Measurements from ENCODE around the gene CORO2A.
A peak's percentile ranks its signal among the peaks of the same experiment; 100 is the strongest.

Gene CORO2A

GRCh38 chr9:98192503-98193335 lies at the start of gene CORO2A:
TSS of gene CORO2A (minus strand) at chr9:98192637. CDS start at chr9:98157660, 34,977 bp downstream.
- peak; percentile 70 for DNase-seq

GRCh38 chr9:98241357-98242300 lies 49.2 kb upstream of the CORO2A start:
- no peak for DNase-seq

GRCh38 chr9:98240475-98240874 lies 48.0 kb upstream of the CORO2A start:
- DNase-seq: no peak

- DNase-seq: no peak
These were observed 44.6 kb upstream of the CORO2A start for GRCh38 chr9:98236901-98237487.

- DNase-seq: no peak
These were observed 42.7 kb upstream of the CORO2A start for GRCh38 chr9:98235126-98235525.

- no peak for DNase-seq
These were observed 41.9 kb upstream of the CORO2A start for GRCh38 chr9:98234245-98234825.

- no peak for DNase-seq
These were observed 40.5 kb upstream of the CORO2A start for GRCh38 chr9:98232926-98233325.

- no peak for DNase-seq
These were observed 39.5 kb upstream of the CORO2A start for GRCh38 chr9:98231770-98232478.

- no peak for DNase-seq
These were observed 38.4 kb upstream of the CORO2A start for GRCh38 chr9:98230789-98231188.

- DNase-seq: no peak
These were observed 37.9 kb upstream of the CORO2A start for GRCh38 chr9:98230304-98230703.

GRCh38 chr9:98229620-98230019 lies 37.2 kb upstream of the CORO2A start:
- DNase-seq: no peak

- DNase-seq: no peak
These were observed 36.6 kb upstream of the CORO2A start for GRCh38 chr9:98229090-98229395.

- DNase-seq: no peak
These were observed 36.1 kb upstream of the CORO2A start for GRCh38 chr9:98228392-98229089.

- DNase-seq: no peak
These were observed 35.4 kb upstream of the CORO2A start for GRCh38 chr9:98227883-98228282.

- no peak for DNase-seq
These were observed 34.5 kb upstream of the CORO2A start for GRCh38 chr9:98226957-98227356.

GRCh38 chr9:98226516-98226915 lies 34.1 kb upstream of the CORO2A start:
- no peak for DNase-seq

GRCh38 chr9:98225015-98225442 lies 32.6 kb upstream of the CORO2A start:
- no peak for DNase-seq

GRCh38 chr9:98222885-98223691 lies 30.7 kb upstream of the CORO2A start:
- no peak for DNase-seq

GRCh38 chr9:98220911-98221310 lies 28.5 kb upstream of the CORO2A start:
- DNase-seq: no peak

GRCh38 chr9:98219794-98220370 lies 27.4 kb upstream of the CORO2A start:
- no peak for DNase-seq

GRCh38 chr9:98219364-98219716 lies 26.9 kb upstream of the CORO2A start:
- DNase-seq: no peak
